HG03280 (cell line): ENCODE results near the gene ADAP1.

Experiments used
- ATAC-seq: cut with Tn5 transposase; IDR thresholded peaks from one replicate; pipeline ENCODE4 v1.9.1; 2021; ENCODE audit warnings: mild to moderate bottlenecking, moderate library complexity; ENCODE audit not compliant: unreplicated experiment

The ADAP1 gene

DNA sequence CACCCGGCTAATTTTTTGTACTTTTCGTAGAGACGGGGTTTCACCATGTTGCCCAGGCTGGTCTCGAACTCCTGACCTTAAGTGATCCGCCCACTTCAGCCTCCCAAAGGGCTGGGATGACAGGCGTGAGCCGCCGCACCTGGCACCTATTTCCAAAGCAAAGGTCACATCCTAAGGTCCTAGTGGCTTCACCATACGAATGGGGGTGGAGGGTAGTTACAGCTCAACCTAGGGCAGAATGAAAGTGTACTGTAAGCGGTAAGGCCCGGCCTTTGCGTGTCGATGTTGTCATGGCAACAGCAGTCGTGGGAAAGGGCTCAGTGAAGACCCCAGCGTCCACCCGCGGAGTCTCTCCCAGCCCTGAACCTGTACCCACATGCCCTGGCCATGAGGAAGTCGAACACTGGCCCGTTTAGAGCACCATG is 22.4 kb upstream of the ADAP1 start:
- ATAC-seq: no peak

DNA sequence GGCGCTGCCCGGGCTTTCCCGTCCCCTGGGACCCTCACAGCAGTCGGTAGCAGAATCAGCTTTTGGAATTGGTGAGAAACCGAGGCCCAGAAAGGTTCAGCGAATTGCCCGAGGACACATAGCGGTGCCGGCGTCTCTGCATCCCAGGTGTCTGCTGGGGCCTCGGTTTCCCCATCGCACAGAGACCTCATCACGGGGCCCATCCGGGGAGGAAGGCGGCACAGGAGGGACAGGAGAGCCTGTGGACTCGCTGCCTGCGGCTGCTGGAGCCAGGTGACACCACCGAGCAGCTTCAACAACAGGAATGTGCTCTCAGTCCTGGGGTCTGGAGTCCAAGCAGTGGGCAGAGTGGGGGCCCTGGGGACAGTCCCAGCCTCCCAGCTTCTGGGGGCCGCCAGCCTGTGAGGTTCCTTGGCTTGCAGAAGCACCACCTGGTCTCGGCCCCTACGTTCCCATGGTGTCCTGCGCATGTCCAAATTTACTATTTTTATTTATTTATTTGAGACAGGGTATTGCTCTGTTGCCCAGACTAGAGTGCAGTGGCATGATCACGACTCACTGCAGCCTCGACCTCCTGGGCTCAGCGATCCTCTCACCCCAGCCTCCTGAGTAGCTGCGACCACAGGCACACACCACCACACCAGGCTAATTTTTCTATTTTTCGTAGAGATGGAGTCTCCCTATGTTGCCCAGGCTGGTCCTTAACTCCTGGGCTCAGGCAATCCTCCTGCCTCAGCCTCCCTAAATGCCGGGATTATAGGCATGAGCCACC is 21.4 kb upstream of the ADAP1 start:
- ATAC-seq: no peak

DNA sequence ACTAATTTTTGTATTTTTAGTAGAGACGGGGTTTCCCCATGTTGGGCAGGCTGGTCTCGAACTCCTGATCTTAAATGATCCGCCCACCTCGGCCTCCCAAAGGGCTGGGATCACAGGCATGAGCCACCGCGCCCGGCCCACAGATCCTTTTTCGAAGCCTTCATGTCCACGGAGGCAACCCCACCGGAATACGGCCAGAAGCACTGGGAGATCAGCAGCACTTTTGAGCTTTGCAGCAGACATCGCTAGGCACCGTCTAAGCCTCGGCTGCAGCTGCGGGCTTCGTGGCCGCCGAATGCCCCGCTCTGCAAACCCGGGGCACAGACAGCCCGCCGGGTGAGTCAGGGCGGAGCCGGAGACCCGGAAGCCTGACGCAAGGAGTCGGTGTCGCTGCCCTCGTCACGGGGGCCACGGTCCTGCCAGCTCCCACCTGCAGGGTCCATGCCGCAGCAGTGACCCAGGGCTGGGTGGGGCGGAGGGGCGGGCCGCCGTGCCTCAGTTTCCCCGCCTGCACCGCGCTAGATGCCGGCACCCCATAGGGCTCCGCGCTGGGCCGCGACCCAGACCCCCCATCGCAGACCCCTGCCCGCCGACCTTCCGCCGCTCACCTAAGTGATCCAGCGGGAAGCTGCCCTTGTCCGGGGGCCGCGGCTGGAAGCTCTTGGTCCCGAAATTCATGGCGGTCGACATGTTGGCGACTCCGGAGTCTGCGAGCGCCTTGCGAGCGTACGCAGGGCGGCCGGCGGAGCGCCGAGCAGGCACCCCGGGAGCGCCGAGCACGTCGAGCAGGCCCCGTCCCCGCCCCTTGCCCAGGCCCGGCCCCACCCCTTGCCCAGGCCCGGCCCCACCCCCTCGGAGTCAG is 20.6 kb upstream of the ADAP1 start, which contains the start of gene COX19:
COX19 (minus strand) TSS at position 730 of the 862 bp plus-strand sequence; CDS start at position 690, 40 bp downstream.
- peak; percentile 82 for ATAC-seq

DNA sequence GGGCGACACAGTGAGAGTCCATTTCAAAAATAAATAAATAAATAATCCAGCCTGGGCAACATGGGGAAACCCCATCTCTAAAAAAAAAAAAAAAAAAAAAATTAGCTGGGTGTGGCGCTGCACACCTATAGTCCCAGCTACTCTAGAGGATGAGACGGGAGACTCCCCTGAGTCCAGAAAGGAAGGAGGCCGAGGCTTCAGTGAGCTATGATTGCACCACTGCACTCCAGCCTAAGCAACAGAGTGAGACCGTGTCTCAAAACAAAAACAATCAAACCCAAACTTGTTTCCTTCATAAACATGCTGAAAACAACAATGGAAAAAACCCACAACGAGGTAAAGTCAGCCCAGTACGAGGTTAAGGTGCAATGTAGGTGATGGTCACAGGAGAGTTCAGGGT is 19.7 kb upstream of the ADAP1 start:
- no peak for ATAC-seq

DNA sequence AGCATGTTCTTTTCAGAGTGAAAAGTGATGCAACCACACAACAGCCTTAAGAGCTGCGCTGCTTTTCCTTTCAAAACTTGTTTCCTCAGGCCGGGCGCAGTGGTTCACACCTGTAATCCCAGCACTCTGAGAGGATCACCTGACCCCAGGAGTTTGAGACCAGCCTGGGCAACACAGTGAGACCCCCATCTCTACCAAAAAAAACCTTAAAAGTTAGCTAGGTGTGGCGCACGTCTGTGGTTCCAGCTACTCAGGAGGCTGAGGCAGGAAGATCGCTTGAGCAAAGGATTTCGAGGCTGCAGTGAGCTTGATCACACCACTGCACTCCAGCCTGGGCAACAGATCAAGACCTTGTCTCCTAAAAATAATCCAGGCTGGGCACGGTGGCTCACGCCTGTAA is 18.8 kb upstream of the ADAP1 start:
- no peak for ATAC-seq

DNA sequence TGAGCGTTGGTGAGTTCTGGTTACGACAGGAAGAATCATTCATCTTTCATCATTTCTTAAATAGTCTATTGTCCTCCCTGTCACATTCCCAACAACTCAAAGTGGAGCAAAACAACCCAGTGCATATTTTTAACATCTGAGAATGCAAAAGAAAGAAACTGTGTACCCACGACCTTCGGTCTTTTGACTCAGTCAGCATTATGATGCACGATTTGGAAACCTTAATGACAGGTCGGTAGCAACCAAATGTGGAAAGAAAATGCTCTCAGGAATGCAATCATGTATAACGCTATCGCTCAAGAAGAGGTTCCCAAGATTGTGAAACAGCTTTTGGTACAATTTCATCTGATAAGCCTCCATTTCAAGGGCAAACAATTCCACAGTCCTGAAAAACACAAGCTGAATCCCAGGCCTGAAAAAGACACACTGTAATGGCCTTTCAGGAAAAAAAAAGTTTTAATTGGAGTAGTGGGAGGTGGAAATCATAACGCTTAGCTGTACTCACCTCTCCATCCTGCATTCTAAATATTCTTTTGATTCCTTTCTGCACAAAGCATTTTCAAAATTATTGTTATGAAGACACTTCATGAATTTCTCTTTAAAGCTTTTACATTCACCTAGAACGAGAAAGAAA is 18.3 kb upstream of the ADAP1 start:
- ATAC-seq: no peak

DNA sequence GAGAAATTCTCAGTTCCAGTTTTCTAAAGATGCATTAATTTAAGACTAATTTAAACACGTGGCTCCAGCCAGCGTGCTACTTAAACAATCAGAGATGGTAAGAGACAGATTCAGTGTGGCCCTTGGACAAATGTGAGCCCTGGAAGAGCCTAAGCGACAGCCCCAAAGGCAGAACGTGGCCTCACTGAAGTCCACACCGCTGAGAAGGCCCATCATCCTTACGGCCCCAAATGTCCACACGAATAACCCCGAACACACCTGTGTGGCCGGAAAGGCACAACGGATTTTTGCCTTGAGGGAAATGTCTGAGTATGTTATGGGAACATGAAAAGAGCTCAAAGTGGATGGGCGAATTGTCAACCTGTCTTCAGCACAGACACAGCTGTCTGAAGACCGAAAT is 17.6 kb upstream of the ADAP1 start:
- ATAC-seq: no peak

DNA sequence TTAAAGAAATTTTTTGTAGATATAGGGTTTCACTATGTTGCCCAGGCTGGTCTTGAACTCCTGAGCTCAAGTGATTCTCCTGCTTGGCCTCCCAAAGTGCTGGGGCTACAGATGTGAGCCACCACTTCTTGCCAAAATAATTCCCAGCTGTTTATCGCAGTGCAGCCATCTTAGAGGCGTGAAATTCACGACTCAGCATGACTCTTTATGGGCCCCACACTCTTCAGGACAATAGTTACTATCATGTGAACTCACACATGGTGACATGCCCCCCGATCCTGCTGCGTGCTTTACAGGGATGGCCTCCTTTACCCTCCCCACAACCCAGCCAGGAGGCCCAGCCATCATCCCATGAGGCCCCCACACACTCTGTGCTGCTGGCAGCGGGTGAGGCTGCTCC is 16.3 kb upstream of the ADAP1 start:
- no peak for ATAC-seq

DNA sequence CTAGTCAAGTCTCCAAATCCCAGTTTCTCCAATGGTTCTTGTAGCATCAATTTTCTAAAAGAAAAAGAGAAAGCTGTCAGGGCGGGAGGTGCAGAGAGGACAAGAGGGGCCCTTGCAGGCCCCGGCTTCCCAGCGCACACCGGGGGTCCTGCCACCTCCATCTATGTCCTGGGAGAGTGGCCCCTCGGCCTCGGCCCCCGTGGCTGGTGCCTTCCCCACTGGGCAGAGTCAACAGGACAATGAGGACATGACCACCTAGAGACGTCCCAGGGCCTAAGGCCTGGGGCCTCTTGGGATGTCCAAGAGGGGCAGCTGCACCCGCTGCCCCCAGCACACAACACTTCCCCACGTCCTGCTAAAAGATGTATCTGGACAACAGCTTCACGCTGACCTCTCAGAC is 14.9 kb upstream of the ADAP1 start:
- ATAC-seq: no peak

DNA sequence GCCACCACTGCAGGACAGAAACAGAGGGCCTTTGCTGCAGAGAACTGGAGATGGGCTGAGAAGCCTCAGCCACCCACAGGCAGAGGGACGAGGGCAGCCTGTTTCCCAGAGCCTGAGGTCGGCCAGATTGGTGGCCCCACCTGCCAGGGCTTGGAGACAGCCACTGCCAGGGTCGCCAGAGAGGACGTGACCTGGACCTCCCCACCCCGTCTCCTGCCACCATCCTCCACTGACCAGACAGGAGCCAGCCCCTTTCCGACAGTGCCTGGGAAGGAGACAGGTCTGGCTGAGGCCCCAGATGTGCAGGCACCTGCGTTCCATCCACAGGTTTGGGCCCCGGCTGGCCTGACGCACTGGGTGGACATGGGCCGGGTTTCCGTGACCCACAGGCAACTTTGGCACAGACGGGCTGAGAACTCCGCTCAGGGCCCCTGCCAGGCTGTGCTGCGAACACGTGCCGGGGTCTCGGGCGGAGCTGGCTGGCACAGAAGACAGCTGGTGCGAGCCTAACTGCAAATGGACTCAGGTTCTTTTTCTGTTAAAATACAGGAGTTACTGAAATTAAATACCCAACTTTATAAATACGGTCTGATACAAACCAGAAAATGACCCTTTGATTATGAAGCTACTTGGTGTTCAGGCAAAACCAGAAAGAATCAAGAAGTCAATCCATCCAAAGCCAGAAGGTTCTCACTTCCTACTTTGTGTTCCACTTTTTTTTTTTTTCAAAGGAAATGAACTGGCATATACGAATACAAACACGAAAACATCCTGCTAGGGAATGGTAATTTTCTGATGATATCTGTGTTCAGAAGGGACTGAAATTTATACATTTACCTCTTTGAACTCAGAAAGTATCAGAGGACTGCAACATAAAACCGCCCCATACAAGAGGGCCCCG is 14.0 kb upstream of the ADAP1 start:
- ATAC-seq: no peak

DNA sequence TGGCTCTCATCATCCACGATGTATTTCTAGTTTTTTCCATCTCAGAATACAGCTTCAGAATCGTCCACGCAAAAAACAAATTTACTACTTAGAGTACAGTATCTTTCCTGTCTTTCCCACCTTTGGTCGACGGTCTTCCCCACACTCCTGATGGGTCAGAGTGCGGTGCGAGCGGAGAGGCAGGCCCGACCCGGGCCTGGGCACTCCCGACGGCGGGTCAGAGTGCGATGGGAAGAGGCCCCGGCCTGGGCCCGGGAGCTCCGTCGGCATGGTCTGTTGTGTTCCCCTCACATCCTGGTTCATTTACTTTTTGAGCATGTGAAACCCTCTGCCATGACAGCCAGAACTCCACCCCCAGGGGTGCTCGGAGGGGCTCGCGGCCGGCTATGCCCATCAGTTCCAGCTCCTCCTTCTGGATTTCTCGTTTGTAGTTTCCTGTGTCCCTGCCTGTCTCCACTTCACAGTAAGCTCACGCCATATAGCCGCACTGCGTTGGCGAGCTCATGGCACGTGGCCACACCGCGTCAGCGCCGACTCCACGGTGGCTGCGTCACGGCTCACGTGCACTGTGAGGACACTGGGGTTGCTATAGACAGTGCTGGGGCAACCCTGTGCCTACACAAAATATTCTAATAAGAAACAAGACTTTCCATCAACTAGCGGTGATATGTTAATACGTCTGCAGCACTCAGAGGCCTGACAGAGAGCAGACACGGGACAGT is 13.0 kb upstream of the ADAP1 start:
- no peak for ATAC-seq

DNA sequence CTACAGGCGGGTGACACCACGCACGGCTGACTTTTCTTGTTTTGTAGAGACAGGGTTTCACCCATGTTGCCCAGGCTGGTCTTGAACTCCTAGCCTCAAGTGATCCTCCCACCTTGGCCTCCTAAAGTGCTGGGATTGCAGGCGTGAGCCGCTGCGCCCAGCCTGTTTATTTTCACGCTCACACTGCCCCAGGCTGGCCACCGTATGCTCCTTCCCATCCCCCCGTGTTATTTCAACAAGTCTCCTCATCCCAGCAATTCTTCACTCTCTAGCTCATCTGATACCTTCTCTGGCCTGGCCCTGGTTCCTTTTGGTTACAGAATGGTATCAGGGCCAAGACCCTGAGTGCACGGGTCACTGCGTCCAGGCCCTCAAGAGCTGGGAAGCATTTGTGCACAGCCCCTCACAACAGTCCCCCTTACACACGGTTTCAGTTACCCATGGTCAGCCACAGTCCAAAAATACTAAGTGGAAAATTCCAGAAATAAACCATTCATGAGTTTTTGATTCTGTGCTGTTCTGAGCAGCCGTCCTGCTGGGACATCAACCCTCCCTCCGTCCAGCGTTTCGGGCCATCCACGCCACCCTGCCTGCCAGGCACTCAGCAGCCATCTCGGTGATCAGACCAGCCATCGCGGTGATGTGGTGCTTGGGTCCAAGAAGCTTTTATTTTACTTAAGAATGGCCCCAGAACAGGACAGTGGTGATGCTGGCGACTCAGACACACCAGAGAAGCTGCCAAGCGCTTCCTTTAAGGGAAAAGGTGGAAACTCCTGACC is 12.0 kb upstream of the ADAP1 start:
- no peak for ATAC-seq

DNA sequence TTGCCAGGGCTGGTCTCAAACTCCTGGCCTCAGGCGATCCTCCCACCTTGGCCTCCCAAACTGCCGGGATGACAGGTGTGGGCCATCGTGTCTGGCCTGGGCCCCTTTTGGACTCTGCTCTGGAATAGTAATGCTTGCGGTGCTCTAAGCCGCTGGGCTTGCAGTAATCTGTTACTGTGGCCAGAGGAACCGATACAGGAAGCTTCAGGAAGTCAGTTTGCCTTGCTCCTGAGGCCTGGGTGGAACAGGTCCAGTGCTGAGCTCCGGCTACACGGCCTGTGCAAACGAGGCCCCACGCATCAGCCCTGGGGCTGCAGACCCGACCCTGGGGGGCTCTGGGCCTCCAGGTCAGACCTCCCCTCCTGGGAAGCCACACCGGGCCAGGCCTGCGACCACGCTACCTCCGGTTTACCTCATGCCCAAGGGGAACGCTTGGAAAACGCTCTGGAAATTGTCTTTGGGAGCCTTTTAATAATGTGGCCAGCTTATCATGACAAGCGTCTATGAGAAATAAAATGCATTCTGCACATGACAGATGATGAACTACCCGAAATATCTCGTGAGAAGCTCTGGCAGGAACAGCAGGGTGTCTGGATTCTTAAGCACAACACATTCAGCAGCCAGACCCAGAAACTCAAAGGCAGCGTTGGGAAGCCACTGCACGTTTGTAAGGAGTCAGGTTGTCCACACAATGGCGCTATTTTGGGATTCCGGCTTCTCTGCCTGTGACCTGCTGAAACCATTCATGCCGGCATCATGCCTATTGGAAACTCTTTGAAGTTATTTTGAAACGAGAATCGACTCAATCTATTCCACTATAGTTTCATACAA is 10.1 kb upstream of the ADAP1 start:
- ATAC-seq: no peak

DNA sequence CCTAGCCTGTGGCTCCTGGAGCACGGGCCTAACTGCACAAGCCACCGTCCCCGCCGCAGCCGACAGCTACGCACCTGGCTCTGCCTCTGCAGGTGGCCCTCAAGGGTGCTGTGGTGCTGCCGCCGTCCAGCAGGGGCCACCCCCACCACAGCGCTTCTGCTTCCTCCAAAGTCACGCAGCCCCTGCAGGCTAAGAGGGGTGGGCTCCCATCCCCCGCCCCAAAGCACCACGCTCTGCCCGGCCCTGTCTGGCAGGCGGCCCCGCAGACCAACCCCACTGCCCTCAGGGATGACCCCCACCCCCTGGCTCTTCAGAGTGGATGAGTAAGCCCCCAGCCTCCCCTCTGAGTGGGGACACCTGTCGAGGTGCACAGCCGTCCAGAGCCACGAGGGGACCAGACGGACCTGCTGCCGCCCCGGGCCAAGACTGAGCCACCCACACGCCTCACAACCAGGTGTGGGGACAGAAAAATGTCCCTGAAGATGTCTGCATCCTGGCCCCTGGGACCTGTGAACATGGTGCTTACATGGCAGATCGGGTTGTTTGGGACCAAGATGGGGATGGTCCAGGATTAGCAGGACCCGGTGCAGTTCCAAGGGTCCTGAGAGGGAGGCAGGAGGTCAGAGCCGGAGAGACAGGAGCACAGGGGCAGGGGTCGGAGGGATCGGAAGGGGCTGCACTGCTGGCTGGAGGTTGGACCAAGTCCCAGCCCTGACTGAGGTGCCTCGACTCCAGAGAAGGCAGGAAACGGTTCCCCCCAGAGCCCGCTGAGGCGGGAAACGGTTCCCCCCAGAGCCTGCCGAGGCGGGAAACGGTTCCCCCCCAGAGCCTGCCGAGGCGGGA is 9.0 kb upstream of the ADAP1 start:
- no peak for ATAC-seq

DNA sequence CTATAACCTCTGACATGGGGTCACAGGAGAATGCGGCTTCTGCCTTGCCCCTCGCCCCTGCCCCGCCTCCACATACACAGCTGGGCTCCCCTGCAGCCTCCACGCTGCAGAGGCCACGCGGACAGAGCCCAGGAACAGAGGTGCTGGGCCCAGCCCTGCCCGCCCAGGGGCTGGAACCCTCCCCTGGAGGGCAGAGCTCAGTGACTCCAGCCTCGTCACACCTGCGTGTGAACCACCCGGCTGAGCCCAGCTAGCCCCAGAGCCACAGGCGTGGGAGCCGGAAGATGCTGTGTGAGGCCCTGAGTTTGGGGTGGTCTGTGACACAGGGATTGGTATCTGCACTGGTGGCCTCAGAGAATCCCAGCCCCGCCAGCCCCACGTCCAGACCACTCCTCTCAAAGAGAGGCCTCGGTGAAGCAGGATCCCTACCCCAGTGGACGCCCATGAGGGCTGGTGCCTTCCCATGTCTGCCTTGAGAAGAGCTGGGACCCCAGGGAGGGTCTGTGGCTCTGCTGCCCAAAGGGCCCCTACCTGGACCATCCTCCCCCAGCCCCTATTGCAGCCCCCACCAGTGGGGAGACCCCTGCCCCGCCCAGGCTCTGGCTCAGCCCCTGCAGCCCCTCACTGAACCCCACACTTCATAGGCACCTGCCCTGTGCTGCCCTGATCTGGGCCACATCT is 8.1 kb upstream of the ADAP1 start:
- no peak for ATAC-seq

DNA sequence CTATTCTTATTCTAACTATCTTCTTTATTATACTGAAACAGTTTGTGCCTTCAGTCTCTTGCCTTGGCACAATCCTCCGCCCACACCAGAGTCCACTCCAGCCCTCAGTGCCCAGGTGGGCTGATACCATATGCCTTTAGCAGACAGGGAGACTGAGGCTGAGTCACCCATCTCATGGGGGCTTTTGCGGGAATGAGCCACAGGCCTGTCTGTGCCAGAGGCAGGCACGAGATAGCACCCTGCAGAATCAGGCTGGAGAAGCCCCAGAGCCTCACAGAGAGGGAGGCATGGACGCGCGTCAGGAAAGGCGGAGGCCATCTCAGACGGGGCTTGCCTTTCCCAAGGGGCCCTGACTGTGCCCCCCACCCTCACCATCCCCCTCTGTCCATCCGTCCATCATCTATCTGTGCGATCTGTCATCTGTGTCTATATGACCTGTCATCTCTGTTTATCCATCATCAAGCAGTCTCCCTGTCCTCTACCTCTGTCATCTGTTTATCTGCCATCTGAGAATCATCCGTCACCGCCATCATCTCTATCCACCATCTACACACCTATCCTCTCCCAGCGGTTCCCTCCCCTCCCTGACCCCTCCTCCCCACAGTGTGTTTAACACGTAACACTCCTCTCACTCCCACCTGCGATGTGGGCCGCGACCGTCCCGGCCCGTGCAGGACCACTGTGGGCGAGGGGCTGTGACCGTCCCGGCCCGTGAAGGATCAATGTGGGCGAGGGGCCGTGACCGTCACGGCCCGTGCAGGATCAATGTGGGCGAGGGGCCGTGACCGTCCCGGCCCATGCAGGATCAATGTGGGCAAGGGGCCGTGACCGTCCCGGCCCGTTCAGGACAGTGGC is 7.3 kb upstream of the ADAP1 start:
- ATAC-seq: no peak
